ENCODE results near the gene TSPAN11. TPM values are rescaled to one million over a fixed set of nuclear protein-coding genes. Genes with fewer than 3 reads are reported as not detected.

The TSPAN11 gene
- total and polyA plus RNA-seq, 2 experiments from 2014 or later, result 2.1 to 6.0 TPM

- no peak for TF ChIP-seq ZNF462 (CRISPR knock-in tag; IDR thresholded peaks at IDR 0.05)
- no peak for TF ChIP-seq CREB1 (CRISPR knock-in tag; IDR thresholded peaks at IDR 0.05; ENCODE audit: low read depth)
These were observed 108.7 kb downstream of the TSPAN11 start (continued) for GRCh38 chr12:31035226-31035625.

GRCh38 chr12:31035967-31036665, 109.6 kb downstream of the TSPAN11 start:
- Histone ChIP-seq H3K4me2 (no peak overlapping the region), H2AFZ (no peak overlapping the region), H3K4me1 (ENCODE audit: insufficient read depth) (no peaks in the 10 kb centered on the region), H3K79me2 (replicated peaks; ENCODE audit: insufficient read depth) (no peaks in the 10 kb centered on the region), H3K36me3 (ENCODE audit: insufficient read depth) (no peaks in the 10 kb centered on the region), H3K4me3 (no peak overlapping the region), H3K27ac (ENCODE audit: low read depth) (no peak overlapping the region), H4K20me1 (replicated peaks; ENCODE audit: insufficient read depth) (no peaks in the 10 kb centered on the region), H3K9me2 (ENCODE audit: insufficient read depth) (no peaks in the 10 kb centered on the region), H3F3A (replicated peaks; ENCODE audit: low read depth) (no peaks in the 10 kb centered on the region), H3K27me3 (ENCODE audit: insufficient read depth) (no peaks in the 10 kb centered on the region)
- H3K27ac Mint-ChIP-seq, result no peak overlapping the region
- peaks cover 7% of the 10 kb centered on the region for H3K27me3 Mint-ChIP-seq (ENCODE audit: insufficient read depth, low read depth, poor library complexity)
- DNase-seq (ENCODE audit: low spot score) (no peak), ATAC-seq (no peak)
- H3K36me3 Mint-ChIP-seq (ENCODE audit: low read depth), result no peaks in the 10 kb centered on the region
- no peaks in the 10 kb centered on the region; the same call in 2 of the 3 replicates for H3K9me3 Mint-ChIP-seq
- H3K4me3 Mint-ChIP-seq, result no peak overlapping the region
- no peaks in the 10 kb centered on the region for H3K4me1 Mint-ChIP-seq
- TF ChIP-seq ETS1 (IDR thresholded peaks at IDR 0.05) (no peak), NANOG (IDR thresholded peaks at IDR 0.05; ENCODE audit: borderline replicate concordance) (no peak), CREB1 (CRISPR knock-in tag; IDR thresholded peaks at IDR 0.05; ENCODE audit: low read depth) (no peak), ZNF462 (CRISPR knock-in tag; IDR thresholded peaks at IDR 0.05) (no peak), CTCF (conservative IDR thresholded peaks at IDR 0.05; ENCODE audit: low read depth in 2 of 2) (no peak)

Data from GM23338 (cell line).